Transverse colon (tissue), 4 donors: ENCODE measurements around the gene CSN1S1. TPM values are rescaled to one million over a fixed set of nuclear protein-coding genes. Genes with fewer than 3 reads are reported as not detected.

Source experiments
- DNase-seq: peaks from one replicate; pipeline ENCODE4 v3.0.0-alpha.2; 2019
- H3K27ac ChIP-seq, 4 donors: fragments of 200-600 bp; sonication (generic); 2 replicates each; pipeline ENCODE4 v1.5.1; 2016 to 2018; ENCODE audit warnings: inconsistent platforms in 4 of 4
- H3K27me3 ChIP-seq: fragments of 200-600 bp; sonication (generic); 2 replicates; pipeline ENCODE4 v1.5.1; 2017; ENCODE audit warnings: inconsistent platforms
- H3K36me3 ChIP-seq, 4 donors: fragments of 200-600 bp; sonication (generic); 2 replicates each; pipeline ENCODE4 v1.5.1; 2017 to 2019; ENCODE audit warnings: inconsistent platforms in 4 of 4
- H3K4me1 ChIP-seq, 4 donors: fragments of 200-600 bp; sonication (generic); 2 replicates each; pipeline ENCODE4 v1.5.1; 2017 to 2020; ENCODE audit warnings: inconsistent platforms in 4 of 4
- H3K4me3 ChIP-seq, 4 donors: fragments of 200-600 bp; sonication (generic); 1 replicate in 1 of 4; 2 replicates in 3 of 4; pipeline versions ENCODE4 v1.5.1 to v1.6.1; 2017 to 2019; ENCODE audit warnings: inconsistent platforms in 4 of 4
- H3K9me3 ChIP-seq, 2 donors: fragments of 200-600 bp; sonication (generic); 2 replicates each; pipeline ENCODE4 v1.5.1; 2017 to 2019; ENCODE audit warnings: inconsistent platforms in 2 of 2
- CTCF ChIP-seq, 5 experiments: fragments of 200-600 bp in 3 of 5; fragments of 450-650 bp in 2 of 5; sonication (generic) in 3 of 5; IDR thresholded peaks; 1 replicate in 2 of 5; 2 replicates in 3 of 5; pipeline ENCODE4 v1.5.1; 2016 to 2017; ENCODE audit warnings: antibody characterized with exemption in 5 of 5, inconsistent platforms in 3 of 5, mild to moderate bottlenecking in 2 of 5, moderate library complexity in 1 of 5
- EP300 ChIP-seq: sonication (generic); formaldehyde crosslinking; IDR thresholded peaks from one replicate; pipeline ENCODE4 v1.6.1; 2017; ENCODE audit warnings: antibody characterized with exemption, low read depth
- POLR2A ChIP-seq: fragments of 450-650 bp; IDR thresholded peaks from one replicate; pipeline ENCODE4 v1.6.1; 2016; ENCODE audit warnings: antibody characterized with exemption, mild to moderate bottlenecking, moderate library complexity
- POLR2AphosphoS5 ChIP-seq, 3 donors: sonication (generic); formaldehyde crosslinking; IDR thresholded peaks; one replicate each; pipeline ENCODE4 v1.6.1; 2016; ENCODE audit warnings: antibody characterized with exemption in 3 of 3
- WGBS, 2 donors: methylation state at CpG; one replicate each; pipeline ENCODE4 v1.1.5; 2018; ENCODE audit warnings: low coverage in 1 of 2; 5-methylcytosine and 5-hydroxymethylcytosine counted together
- in situ Hi-C, 4 donors: fragments of 200-750 bp; cut with MboI; loops; one replicate each; pipeline versions ENCODE4 v1.15.0 to v1.15.1; 2017; ENCODE audit warnings: low sequenced_read_pairs in 3 of 4, low pct_ligation_motif_present in 1 of 4, low pct_unique_long_range_greater_than_20kb in 1 of 4
- intact Hi-C: fragments of 100-400 bp; cut with DNase I; formaldehyde crosslinking; loops from one replicate; pipeline ENCODE4 v1.15.1; 2023; ENCODE audit warnings: low total_unique reads
- total RNA-seq, 4 donors: library from RNA; depleted of rRNA; stranded (reverse); fragments of >200 nt; gene quantifications; one replicate each; pipeline ENCODE4 v1.1.0, GENCODE V29; 2016

The CSN1S1 gene
- total RNA-seq = under 1 TPM in 1 of 4 donors, not detected in 3; 0.79 TPM

- Histone ChIP-seq H3K4me1 (no peaks in the 10 kb centered on the region), H3K4me3 (no peak within 1 kb of the TSS), H3K27me3 (no peaks in the 10 kb centered on the region), H3K36me3 (no peaks in the 10 kb centered on the region), H3K27ac (no peak within 1 kb of the TSS), H3K9me3 (no peaks in the 10 kb centered on the region)
- in situ Hi-C loops = no loop called here
- intact Hi-C loops = no loop called here
- TF ChIP-seq CTCF (IDR thresholded peaks at IDR 0.05) (no peak), EP300 (no peak), POLR2A (no peak), POLR2AphosphoS5 (IDR thresholded peaks at IDR 0.05) (no peak)
- no peak for DNase-seq
- 89 to 92% methylated on average over 3 of the region's 3 CpGs for WGBS, 2 donors
Measured at GRCh38 chr4:69930768-69931167, at the start of gene CSN1S1. TSS of gene CSN1S1 (plus strand) at chr4:69931068. CDS start at chr4:69932556, 1,488 bp downstream.

- Histone ChIP-seq H3K36me3 (no peaks in the 10 kb centered on the region), H3K4me1 (peaks cover 0 to 23% (median 7%) of the 10 kb centered on the region in 4 donors), H3K9me3 (peaks cover 0 to 4% of the 10 kb centered on the region in 2 donors), H3K4me3 (no peak overlapping the region), H3K27ac (no peak overlapping the region), H3K27me3 (no peaks in the 10 kb centered on the region)
- TF ChIP-seq POLR2A (no peak), EP300 (no peak), POLR2AphosphoS5 (IDR thresholded peaks at IDR 0.05) (no peak), CTCF (IDR thresholded peaks at IDR 0.05) (peak; percentile 60 to 85 (median 79))
- in situ Hi-C loops = loop anchor here (10.0 to 25.0 kb wide), 3 partner anchors 186 to 196 kb away; no protein-coding TSS in a partner anchor
- intact Hi-C loops = no loop called here
- DNase-seq = peak; percentile 17
Measured at GRCh38 chr4:69881173-69881773, 49.6 kb upstream of the CSN1S1 start.

DNA sequence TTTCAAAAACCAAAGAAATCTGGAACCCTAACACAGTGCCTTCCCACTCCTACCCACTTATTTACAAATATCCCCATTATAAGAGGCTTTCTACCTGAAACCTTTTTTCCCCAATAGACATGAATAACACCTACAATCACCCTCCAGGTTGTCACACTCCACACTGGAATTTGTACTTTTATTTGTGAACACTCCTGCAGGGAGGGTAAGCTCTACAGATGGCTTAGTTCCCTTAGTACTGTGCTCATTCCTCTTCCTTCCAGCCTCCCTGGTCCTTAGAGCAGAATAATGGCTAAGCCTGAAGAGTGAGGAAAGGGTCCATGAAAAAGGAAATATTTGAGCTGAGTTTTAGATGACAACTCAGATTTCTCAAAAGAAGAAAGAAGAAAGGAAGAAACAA lies 48.7 kb upstream of the CSN1S1 start:
- in situ Hi-C loops (loop anchor here (10.0 to 25.0 kb wide), 3 partner anchors 187 to 197 kb away; no protein-coding TSS in a partner anchor), intact Hi-C loops (no loop called here)
- H3K4me3 ChIP-seq = no peak overlapping the region

DNA sequence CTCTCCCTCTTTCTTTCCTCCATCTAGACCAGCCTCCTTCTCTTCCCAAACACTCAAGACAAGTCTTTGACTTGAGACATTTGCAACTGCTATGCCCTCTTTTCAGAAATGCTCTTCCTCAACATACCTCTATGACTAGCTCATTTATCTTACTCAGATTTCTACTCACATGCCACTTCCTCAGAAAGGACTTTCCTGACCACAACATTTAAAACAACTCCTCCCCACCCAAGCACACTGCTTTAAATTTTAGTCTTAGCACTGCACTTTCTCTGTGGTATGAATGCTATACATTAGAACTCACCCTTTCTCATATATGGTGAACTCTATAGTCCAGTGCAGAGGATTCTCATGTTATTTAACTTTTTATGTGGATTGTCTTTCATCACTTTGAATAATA lies 42.5 kb upstream of the CSN1S1 start:
- TF ChIP-seq POLR2A = no peak
- no peak for TF ChIP-seq EP300
- TF ChIP-seq CTCF (IDR thresholded peaks at IDR 0.05) = no peak
- TF ChIP-seq POLR2AphosphoS5 (IDR thresholded peaks at IDR 0.05) = no peak
- no peaks in the 10 kb centered on the region for H3K36me3 ChIP-seq
- intact Hi-C loops (no loop called here), in situ Hi-C loops (loop anchor here (10.0 to 25.0 kb wide), 3 partner anchors 194 to 204 kb away; no protein-coding TSS in a partner anchor)
- no peak for DNase-seq
- peaks cover 0 to 9% (median under 1%) of the 10 kb centered on the region in 4 donors for H3K4me1 ChIP-seq
- peaks cover 0 to 4% of the 10 kb centered on the region in 2 donors for H3K9me3 ChIP-seq
- H3K27ac ChIP-seq = no peak overlapping the region
- no peaks in the 10 kb centered on the region for H3K27me3 ChIP-seq
- no peak overlapping the region for H3K4me3 ChIP-seq

More for the DNA sequence above, 48.7 kb upstream of the CSN1S1 start:
- peaks cover 0 to 16% (median 7%) of the 10 kb centered on the region in 4 donors for H3K4me1 ChIP-seq
- no peaks in the 10 kb centered on the region for H3K36me3 ChIP-seq
- TF ChIP-seq POLR2A = no peak
- no peak for TF ChIP-seq CTCF (IDR thresholded peaks at IDR 0.05)
- TF ChIP-seq POLR2AphosphoS5 (IDR thresholded peaks at IDR 0.05) = no peak
- TF ChIP-seq EP300 = no peak
- no peak for DNase-seq
- H3K27me3 ChIP-seq = no peaks in the 10 kb centered on the region
- peaks cover 0 to 4% of the 10 kb centered on the region in 2 donors for H3K9me3 ChIP-seq
- no peak overlapping the region for H3K27ac ChIP-seq
